Measurements from ENCODE around the gene IFNA16.

DNA sequence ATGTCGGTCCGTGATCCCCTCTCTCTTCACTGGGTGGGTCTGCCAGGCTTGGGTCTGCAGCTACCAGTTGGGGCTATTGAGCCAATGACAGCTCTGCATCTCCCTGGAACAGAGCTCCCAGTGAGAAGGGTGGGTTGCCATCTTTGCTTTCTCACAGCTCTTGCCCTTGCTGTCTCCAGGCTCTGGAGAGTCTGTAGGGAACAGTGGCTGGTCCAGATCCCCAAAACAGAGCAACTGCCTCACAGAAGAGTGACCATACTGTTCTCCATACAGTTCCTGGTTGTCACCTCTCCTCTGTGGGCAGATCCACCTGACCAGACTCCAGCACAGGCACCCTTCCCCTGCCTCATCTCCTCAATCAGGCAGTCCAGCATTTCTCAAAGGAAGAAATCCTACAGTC lies 16.1 kb upstream of the IFNA16 start:
- no peak for TF ChIP-seq CTCF (conservative IDR thresholded peaks at IDR 0.05; ENCODE audit: low read length)
- no peak for TF ChIP-seq EZH2phosphoT487 (IDR thresholded peaks at IDR 0.05; ENCODE audit: borderline replicate concordance)
